NCI-H510A treated with DMSO at 0.1 percent for 48 hours (cell line): ENCODE results near the gene UBASH3A.
"Not testable (repeated sequence)": the region's sequence is repeated elsewhere in the genome, so short reads cannot be mapped to it uniquely, and the experiment has no call there.

Source experiments
- DNase-seq: peaks from one replicate; lab custom pipeline; 2025; lab: John Stamatoyannopoulos, UW

UBASH3A gene

GRCh38 chr21:42468491-42469131 is 64.9 kb downstream of the UBASH3A start:
- DNase-seq, result no peak

- no peak for DNase-seq
Observed at GRCh38 chr21:42469272-42469671, 65.6 kb downstream of the UBASH3A start.

- not testable (repeated sequence) for DNase-seq
Observed at GRCh38 chr21:42469726-42470125, 66.0 kb downstream of the UBASH3A start.

GRCh38 chr21:42471206-42471605 is 67.5 kb downstream of the UBASH3A start:
- DNase-seq, result no peak

- no peak for DNase-seq
Observed at GRCh38 chr21:42471716-42472330, 68.1 kb downstream of the UBASH3A start.

GRCh38 chr21:42472521-42472920 is 68.8 kb downstream of the UBASH3A start:
- DNase-seq, result no peak

GRCh38 chr21:42473498-42474042 is 69.9 kb downstream of the UBASH3A start:
- DNase-seq, result no peak

- DNase-seq, result no peak
Observed at GRCh38 chr21:42474043-42474831, 70.5 kb downstream of the UBASH3A start.

GRCh38 chr21:42475036-42475435 is 71.3 kb downstream of the UBASH3A start:
- no peak for DNase-seq

GRCh38 chr21:42475526-42476387 is 72.1 kb downstream of the UBASH3A start:
- DNase-seq, result no peak

GRCh38 chr21:42476388-42477331 is 73.0 kb downstream of the UBASH3A start:
- no peak for DNase-seq

- no peak for DNase-seq
Observed at GRCh38 chr21:42478504-42478903, 74.8 kb downstream of the UBASH3A start.

- no peak for DNase-seq
Observed at GRCh38 chr21:42479582-42479981, 75.9 kb downstream of the UBASH3A start.

- no peak for DNase-seq
Observed at GRCh38 chr21:42480736-42481135, 77.0 kb downstream of the UBASH3A start.

GRCh38 chr21:42481169-42481568 is 77.5 kb downstream of the UBASH3A start:
- no peak for DNase-seq

- no peak for DNase-seq
Observed at GRCh38 chr21:42484966-42485365, 81.3 kb downstream of the UBASH3A start.

GRCh38 chr21:42486072-42486471 is 82.4 kb downstream of the UBASH3A start:
- DNase-seq, result no peak

GRCh38 chr21:42486531-42486930 is 82.8 kb downstream of the UBASH3A start:
- DNase-seq, result no peak

GRCh38 chr21:42489006-42489563 is 85.4 kb downstream of the UBASH3A start:
- no peak for DNase-seq

- no peak for DNase-seq
Observed at GRCh38 chr21:42489991-42490390, 86.3 kb downstream of the UBASH3A start.
